HEK293T (cell line): ENCODE results near the gene LRRC45.

Experiments used
- CTCF ChIA-PET: fragments of 350-600 bp; formaldehyde crosslinking; extraction: SDS; loops from one replicate; lab custom pipeline; 2021; ENCODE audit warnings: antibody characterized with exemption, inconsistent platforms; lab: Yijun Ruan, JAX
- POLR2A ChIA-PET: fragments of 350-600 bp; formaldehyde crosslinking; extraction: SDS; loops from one replicate; lab custom pipeline; 2020; ENCODE audit warnings: antibody characterized with exemption, inconsistent platforms; lab: Yijun Ruan, JAX
- DNase-seq: peaks from one replicate; pipeline ENCODE4 v3.0.0; 2012; ENCODE audit warnings: mixed read lengths; ENCODE audit errors: extremely low spot score
- ARNT ChIP-seq: fragments of 450-650 bp; IDR thresholded peaks from 2 replicates; pipeline ENCODE4 v1.6.1; 2017; ENCODE audit warnings: mild to moderate bottlenecking
- BHLHE40 ChIP-seq: fragments of 450-650 bp; IDR thresholded peaks from 2 replicates; pipeline ENCODE4 v1.6.1; 2016; ENCODE audit warnings: mild to moderate bottlenecking, moderate library complexity, borderline replicate concordance
- CTBP1 ChIP-seq: fragments of 450-650 bp; IDR thresholded peaks from 2 replicates; pipeline ENCODE4 v1.6.1; 2016; ENCODE audit warnings: borderline replicate concordance
- ELF4 ChIP-seq: fragments of 450-650 bp; IDR thresholded peaks from 2 replicates; pipeline ENCODE4 v1.6.1; 2017; ENCODE audit warnings: antibody characterized with exemption
- FOXA1 ChIP-seq: fragments of 450-650 bp; IDR thresholded peaks from 2 replicates; pipeline ENCODE4 v1.6.1; 2016; ENCODE audit warnings: mild to moderate bottlenecking
- FOXK2 ChIP-seq: fragments of 450-650 bp; IDR thresholded peaks from 2 replicates; pipeline ENCODE4 v1.6.1; 2016; ENCODE audit warnings: mild to moderate bottlenecking
- FOXM1 ChIP-seq: fragments of 450-650 bp; IDR thresholded peaks from 2 replicates; pipeline ENCODE4 v1.6.1; 2017; ENCODE audit warnings: mild to moderate bottlenecking, borderline replicate concordance
- HDGF ChIP-seq: fragments of 450-650 bp; IDR thresholded peaks from 2 replicates; pipeline ENCODE4 v1.6.1; 2017; ENCODE audit warnings: antibody characterized with exemption, borderline replicate concordance
- L3MBTL2 ChIP-seq: fragments of 450-650 bp; conservative IDR thresholded peaks from 2 replicates; pipeline ENCODE4 v1.6.1; 2016; ENCODE audit warnings: mild to moderate bottlenecking
- LEF1 ChIP-seq: fragments of 450-650 bp; IDR thresholded peaks from 2 replicates; pipeline ENCODE4 v1.6.1; 2017; ENCODE audit warnings: mild to moderate bottlenecking, borderline replicate concordance
- NFRKB ChIP-seq: fragments of 450-650 bp; IDR thresholded peaks from 2 replicates; pipeline ENCODE4 v1.6.1; 2016; ENCODE audit warnings: mild to moderate bottlenecking, moderate library complexity
- SP1 ChIP-seq: fragments of 450-650 bp; IDR thresholded peaks from 2 replicates; pipeline ENCODE4 v1.6.1; 2017
- SUZ12 ChIP-seq: fragments of 450-650 bp; IDR thresholded peaks from 2 replicates; pipeline ENCODE4 v1.6.1; 2016; ENCODE audit warnings: mild to moderate bottlenecking
- TARDBP ChIP-seq: fragments of 450-650 bp; IDR thresholded peaks from 2 replicates; pipeline ENCODE4 v1.6.1; 2016
- ZNF384 ChIP-seq: fragments of 450-650 bp; IDR thresholded peaks from 2 replicates; pipeline ENCODE4 v1.6.1; 2016
- TF ChIP-seq, protein P1 (sequence below): fragments of 450-650 bp; IDR thresholded peaks from 2 replicates; pipeline ENCODE4 v1.6.1; 2016

LRRC45 gene

DNA sequence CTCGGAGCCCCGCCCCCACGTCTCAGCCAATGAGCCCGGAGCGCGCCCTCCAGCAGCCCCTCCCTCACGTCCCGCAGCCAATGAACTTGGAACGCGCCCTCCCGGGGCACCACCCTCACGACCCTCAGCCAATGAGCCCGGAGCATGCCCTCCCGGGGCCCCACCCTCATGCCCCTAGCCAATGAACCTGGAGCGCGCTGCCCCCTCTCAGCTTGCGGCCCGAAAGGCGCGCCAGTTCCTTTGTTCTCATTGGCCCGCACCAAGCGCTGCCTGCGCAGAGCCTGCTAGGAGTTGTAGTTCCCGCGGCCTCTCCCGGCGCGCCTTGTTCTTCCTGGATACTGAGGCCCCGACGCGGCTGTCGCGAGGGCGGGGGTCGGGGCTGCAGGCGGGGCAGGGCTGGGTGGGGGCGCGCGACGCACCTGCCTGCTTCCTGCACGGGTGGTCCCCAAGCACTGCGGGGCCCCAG, at the start of gene LRRC45:
TSS of gene LRRC45 (plus strand) at position 325 of the 466 bp plus-strand sequence. CDS start 339 bp downstream, outside the sequence.
- DNase-seq = peak; percentile 97
- POLR2A ChIA-PET = interaction anchor here (0.5 to 3.7 kb wide), 25 partner anchors 8 to 340 kb away, joined by 3 to 22 read pairs (median 4); partner anchors contain the start of genes ARL16, ASPSCR1, DCXR and GPS1
- TF ChIP-seq FOXM1 = no peak
- peak; percentile 88; the same call in 1 of the 2 replicates for TF ChIP-seq HDGF
- TF ChIP-seq CTBP1 = peak; percentile 87
- CTCF ChIA-PET = interaction anchor here (0.6 to 4.4 kb wide), 6 partner anchors 15 to 153 kb away, joined by 3 to 34 read pairs (median 4); partner anchors contain the start of genes DCXR and NOTUM

DNA sequence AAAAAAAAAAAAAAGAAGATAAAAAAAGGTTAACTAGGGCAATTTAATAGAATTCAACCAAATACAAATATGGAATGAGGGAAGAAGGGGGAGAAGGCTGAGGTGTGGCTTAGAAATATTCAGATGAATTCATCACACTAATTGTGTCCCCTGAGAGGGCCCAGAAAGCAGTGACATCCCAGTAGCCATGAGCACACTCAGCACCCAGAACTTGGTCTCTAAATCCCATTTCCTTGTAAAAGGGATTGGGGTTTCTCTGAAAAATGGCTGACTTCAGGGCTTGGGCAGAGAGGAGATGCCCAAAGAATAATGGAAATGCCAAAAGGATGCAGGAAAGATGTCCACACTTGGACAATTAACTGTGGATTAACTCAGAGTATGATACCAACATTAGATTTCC, 49.7 kb upstream of the LRRC45 start:
- TF ChIP-seq ARNT (no peak), FOXK2 (no peak), HDGF (no peak), ELF4 (no peak), TARDBP (no peak), CTBP1 (no peak), FOXM1 (no peak), LEF1 (no peak), L3MBTL2 (no peak), NFRKB (no peak), SP1 (no peak), ZNF384 (no peak), SUZ12 (no peak), FOXA1 (no peak), BHLHE40 (no peak)
- TF ChIP-seq, protein P1, sequence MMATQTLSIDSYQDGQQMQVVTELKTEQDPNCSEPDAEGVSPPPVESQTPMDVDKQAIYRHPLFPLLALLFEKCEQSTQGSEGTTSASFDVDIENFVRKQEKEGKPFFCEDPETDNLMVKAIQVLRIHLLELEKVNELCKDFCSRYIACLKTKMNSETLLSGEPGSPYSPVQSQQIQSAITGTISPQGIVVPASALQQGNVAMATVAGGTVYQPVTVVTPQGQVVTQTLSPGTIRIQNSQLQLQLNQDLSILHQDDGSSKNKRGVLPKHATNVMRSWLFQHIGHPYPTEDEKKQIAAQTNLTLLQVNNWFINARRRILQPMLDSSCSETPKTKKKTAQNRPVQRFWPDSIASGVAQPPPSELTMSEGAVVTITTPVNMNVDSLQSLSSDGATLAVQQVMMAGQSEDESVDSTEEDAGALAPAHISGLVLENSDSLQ = no peak
- ChIA-PET CTCF (no interaction called here), POLR2A (no interaction called here)

DNA sequence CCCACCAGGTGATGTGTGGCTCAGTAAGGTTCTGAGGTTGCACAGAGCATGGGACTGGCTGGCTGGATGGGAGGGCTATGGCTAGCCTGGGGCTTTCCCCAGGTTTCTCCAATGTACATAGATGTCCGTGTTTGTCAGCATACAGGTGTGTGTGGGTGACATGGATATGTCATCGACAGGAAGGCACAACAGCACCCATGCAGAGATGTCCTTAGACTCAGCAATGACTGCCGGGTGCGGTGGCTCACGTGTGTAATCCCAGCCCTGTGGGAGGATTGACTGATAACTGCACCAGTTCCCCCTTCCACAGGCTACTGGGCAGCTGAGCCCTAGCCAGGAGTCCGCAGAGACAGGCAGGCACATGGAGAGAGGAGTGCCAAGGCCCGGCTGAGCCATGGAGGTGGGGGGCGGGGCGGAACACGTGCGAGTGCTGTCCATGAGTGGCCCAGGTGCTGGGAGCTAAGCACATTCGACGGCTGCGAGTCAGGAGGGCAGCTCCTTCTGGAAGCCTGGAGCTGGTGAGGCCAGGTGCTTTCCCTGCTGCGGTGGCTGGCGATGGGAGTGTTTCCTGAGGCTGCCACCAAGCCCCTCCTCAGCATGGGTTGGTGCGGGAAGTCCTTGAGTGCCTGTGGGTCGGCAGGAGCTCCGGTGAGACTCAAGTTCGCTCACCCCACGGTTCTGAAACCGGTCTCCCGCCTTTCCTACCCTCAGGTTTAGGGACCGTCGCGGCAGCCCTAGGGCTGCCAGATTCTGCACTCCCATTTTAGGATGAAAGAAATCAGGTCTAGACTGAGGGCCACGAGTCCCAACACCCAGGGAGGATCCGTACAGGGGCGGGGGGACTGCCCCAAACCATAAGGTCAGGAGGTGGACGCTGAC, 46.5 kb upstream of the LRRC45 start:
- ChIA-PET POLR2A (interaction anchor here (0.8 to 3.0 kb wide), 8 partner anchors 9 to 122 kb away, joined by 3 to 12 read pairs (median 4); partner anchors contain the start of genes CENPX, FASN and LRRC45), CTCF (interaction anchor here (0.9 kb wide), 1 partner anchor 17 kb away, joined by 6 read pairs; no protein-coding TSS in a partner anchor)
- no peak for DNase-seq
- TF ChIP-seq, protein P1 = no peak
- TF ChIP-seq L3MBTL2 = peak; percentile 79

More for the DNA sequence above, 49.7 kb upstream of the LRRC45 start:
- DNase-seq = no peak

DNA sequence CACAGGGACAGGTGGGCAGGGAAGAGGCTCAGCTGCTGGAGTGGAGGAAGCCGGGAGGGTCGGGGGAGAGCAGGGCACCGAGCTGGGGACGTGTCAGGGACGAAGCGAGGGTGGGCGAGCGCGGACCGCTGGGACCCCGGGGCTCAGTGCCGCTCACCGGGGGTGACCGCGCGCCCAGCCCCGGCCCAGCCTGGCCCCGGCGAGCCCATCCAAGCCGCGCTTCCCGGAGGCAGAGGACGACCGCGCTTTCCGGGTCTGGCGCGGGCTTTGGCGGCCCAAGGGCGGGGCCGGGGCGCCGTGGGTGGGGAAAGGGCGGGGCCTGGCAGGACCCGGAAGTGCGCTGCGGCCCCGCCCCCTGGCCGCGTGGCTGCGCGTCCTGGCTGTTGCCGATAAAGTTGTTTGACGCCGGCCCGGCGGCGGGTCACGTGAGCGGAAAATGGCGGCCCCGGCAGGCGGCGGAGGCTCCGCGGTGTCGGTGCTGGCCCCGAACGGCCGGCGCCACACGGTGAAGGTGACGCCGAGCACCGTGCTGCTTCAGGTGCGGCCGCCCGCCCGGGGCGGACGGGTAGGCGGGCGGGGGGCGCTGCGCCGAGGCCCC, 45.8 kb upstream of the LRRC45 start, which contains the start of gene ASPSCR1:
TSS of gene ASPSCR1 (plus strand) at position 419 of the 598 bp plus-strand sequence. CDS start at position 437, 18 bp downstream.
- ChIA-PET CTCF (interaction anchor here (0.9 kb wide), 1 partner anchor 18 kb away, joined by 6 read pairs; no protein-coding TSS in a partner anchor), POLR2A (interaction anchor here (0.8 to 3.0 kb wide), 8 partner anchors 10 to 121 kb away, joined by 3 to 12 read pairs (median 4); partner anchors contain the start of genes CENPX, FASN and LRRC45)
- TF ChIP-seq FOXK2 (no peak), NFRKB (no peak), HDGF (no peak), LEF1 (peak; percentile 96), ARNT (peak; percentile 85), CTBP1 (no peak)
- DNase-seq = peak; percentile 98

DNA sequence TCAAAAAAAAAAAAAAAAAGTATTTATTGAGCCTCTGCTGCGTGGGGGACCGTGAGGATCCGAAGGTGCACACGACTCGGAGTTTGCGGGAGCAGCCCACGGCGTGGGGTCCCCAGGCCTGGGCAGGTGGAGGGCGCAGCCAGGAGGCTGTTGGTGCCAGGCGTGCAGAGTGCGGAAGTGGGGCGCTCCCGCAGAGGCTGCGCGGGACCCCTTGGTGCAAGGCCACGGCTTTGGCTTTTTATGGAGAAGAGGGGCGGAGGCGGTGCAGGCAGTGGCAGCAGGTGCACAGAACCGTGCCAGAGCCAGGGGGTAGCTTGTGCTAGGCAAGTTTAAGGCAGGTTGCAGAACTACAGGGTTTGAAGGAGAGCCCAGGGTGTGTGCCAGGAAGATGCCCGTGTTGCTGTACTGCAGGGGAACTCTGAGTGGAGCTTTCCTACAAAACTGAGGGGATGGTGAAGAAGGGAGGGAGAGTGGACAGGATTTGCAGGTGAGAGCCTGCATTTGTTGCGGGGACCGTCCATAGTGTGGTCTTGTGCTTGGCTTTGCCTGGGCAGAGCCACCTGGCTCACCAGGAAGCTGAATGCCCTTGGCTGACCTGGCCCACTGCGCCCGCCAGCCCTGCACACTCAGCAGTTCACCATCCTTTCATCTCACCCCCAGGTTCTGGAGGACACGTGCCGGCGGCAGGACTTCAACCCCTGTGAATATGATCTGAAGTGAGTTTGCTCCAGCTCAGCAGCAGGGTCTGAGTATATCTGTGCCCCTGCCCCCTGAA, 44.4 kb upstream of the LRRC45 start:
- TF ChIP-seq TARDBP = no peak
- no peak for TF ChIP-seq FOXM1
- no peak for TF ChIP-seq HDGF
- TF ChIP-seq BHLHE40 = no peak
- no peak for TF ChIP-seq L3MBTL2
- TF ChIP-seq FOXA1 = no peak
- TF ChIP-seq FOXK2 = no peak
- no peak for TF ChIP-seq ARNT
- no peak for TF ChIP-seq ZNF384
- DNase-seq = no peak
- ChIA-PET CTCF (interaction anchor here (0.8 kb wide), 1 partner anchor 19 kb away, joined by 3 read pairs; no protein-coding TSS in a partner anchor), POLR2A (interaction anchor here (0.7 kb wide), 1 partner anchor 12 kb away, joined by 3 read pairs; no protein-coding TSS in a partner anchor)

DNA sequence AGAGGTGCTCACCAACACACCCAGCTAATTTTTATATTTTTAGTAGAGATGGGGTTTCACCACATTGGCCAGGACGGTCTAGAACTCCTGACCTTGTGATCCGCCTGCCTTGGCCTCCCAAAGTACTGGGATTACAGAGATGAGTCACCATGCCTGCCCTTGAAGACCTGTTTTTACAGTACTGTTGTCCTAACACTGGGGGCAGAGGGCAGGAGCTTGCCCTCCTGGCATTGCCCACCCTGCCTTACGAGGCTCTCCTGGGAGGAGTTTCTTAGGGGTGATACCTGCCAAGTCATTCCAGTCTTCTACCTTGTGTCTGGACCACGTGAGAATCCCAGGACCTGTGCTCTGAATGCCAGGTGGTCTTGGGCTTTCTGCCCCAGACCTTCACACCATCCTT, 43.0 kb upstream of the LRRC45 start:
- CTCF ChIA-PET = no interaction called here
- TF ChIP-seq SP1 (no peak), FOXK2 (no peak), NFRKB (no peak), HDGF (no peak), ZNF384 (no peak), FOXM1 (no peak), ARNT (no peak), CTBP1 (no peak), ELF4 (no peak), SUZ12 (no peak), LEF1 (no peak), L3MBTL2 (no peak), BHLHE40 (no peak), FOXA1 (no peak), TARDBP (no peak)
- TF ChIP-seq, protein P1 = no peak
- no peak for DNase-seq
- POLR2A ChIA-PET = no interaction called here
